Mesothelial cell of epicardium (in vitro differentiated cells): Measurements from ENCODE around the gene BNIP2. TPM values are rescaled to one million over a fixed set of nuclear protein-coding genes. Genes with fewer than 3 reads are reported as not detected.

Experiments
- DNase-seq, 2 experiments: peaks; one replicate each; pipeline ENCODE4 v3.0.0; 2021; ENCODE audit warnings: low spot score in 2 of 2; ENCODE audit not compliant: unreplicated experiment in 2 of 2
- H3K27ac Mint-ChIP-seq: 2 replicates; pipeline ENCODE4 v1.8.0; 2021; ENCODE audit warnings: mixed read lengths
- H3K27me3 Mint-ChIP-seq: 2 replicates; pipeline ENCODE4 v1.8.0; 2021; ENCODE audit warnings: low read depth, mixed read lengths
- H3K36me3 Mint-ChIP-seq: 2 replicates; pipeline ENCODE4 v1.8.0; 2021; ENCODE audit warnings: mixed read lengths
- H3K4me1 Mint-ChIP-seq: 2 replicates; pipeline ENCODE4 v1.8.0; 2021; ENCODE audit warnings: mixed read lengths
- H3K4me3 Mint-ChIP-seq: 2 replicates; pipeline ENCODE4 v1.8.0; 2021; ENCODE audit warnings: mild to moderate bottlenecking, moderate library complexity, mixed read lengths
- H3K9me3 Mint-ChIP-seq: 2 replicates; pipeline ENCODE4 v1.8.0; 2021; ENCODE audit warnings: mixed read lengths
- total RNA-seq: library from RNA; stranded (reverse); gene quantifications from 3 replicates; pipeline ENCODE4 v1.2.1, GENCODE V29; 2021
- TF ChIP-seq, protein P1 (sequence below): fragments of 200-600 bp; sonication (generic); IDR thresholded peaks from one replicate; pipeline ENCODE4 v1.5.0; 2021; ENCODE audit warnings: antibody characterized with exemption; ENCODE audit not compliant: unreplicated experiment

BNIP2 gene
- total RNA-seq, 1 donor from 2014 or later = 69.6 TPM

DNA sequence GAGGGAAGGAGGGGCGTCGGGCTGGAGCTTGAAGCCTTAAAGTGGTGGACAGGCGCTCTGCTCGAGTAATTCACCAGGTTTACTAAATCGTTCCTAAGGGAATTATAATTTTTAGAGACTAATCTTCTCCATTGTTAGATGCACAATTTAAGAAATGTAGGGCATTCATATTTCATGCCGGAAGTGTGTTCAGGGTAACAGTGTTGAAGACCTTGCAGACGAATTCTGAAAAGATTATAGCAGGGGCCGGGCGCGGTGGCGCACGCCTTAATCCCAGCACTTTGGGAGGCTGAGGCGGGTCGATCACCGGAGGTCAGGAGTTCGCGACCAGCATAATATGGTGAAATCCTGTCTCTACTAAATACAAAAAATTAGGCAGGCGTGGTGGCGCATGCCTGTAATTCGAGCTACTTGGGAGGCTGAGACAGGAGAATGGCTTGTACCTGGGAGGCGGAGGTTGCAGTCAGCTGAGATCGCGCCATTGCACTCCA, 31.4 kb downstream of the BNIP2 start:
- Mint-ChIP-seq H3K9me3 (peaks cover 4% of the 10 kb centered on the region), H3K36me3 (peaks cover 6% of the 10 kb centered on the region), H3K27ac (peak overlapping the region; percentile 86), H3K27me3 (no peaks in the 10 kb centered on the region), H3K4me3 (no peak overlapping the region), H3K4me1 (peaks cover 3% of the 10 kb centered on the region)
- no peak for DNase-seq
- TF ChIP-seq, protein P1, sequence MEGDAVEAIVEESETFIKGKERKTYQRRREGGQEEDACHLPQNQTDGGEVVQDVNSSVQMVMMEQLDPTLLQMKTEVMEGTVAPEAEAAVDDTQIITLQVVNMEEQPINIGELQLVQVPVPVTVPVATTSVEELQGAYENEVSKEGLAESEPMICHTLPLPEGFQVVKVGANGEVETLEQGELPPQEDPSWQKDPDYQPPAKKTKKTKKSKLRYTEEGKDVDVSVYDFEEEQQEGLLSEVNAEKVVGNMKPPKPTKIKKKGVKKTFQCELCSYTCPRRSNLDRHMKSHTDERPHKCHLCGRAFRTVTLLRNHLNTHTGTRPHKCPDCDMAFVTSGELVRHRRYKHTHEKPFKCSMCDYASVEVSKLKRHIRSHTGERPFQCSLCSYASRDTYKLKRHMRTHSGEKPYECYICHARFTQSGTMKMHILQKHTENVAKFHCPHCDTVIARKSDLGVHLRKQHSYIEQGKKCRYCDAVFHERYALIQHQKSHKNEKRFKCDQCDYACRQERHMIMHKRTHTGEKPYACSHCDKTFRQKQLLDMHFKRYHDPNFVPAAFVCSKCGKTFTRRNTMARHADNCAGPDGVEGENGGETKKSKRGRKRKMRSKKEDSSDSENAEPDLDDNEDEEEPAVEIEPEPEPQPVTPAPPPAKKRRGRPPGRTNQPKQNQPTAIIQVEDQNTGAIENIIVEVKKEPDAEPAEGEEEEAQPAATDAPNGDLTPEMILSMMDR = no peak

DNA sequence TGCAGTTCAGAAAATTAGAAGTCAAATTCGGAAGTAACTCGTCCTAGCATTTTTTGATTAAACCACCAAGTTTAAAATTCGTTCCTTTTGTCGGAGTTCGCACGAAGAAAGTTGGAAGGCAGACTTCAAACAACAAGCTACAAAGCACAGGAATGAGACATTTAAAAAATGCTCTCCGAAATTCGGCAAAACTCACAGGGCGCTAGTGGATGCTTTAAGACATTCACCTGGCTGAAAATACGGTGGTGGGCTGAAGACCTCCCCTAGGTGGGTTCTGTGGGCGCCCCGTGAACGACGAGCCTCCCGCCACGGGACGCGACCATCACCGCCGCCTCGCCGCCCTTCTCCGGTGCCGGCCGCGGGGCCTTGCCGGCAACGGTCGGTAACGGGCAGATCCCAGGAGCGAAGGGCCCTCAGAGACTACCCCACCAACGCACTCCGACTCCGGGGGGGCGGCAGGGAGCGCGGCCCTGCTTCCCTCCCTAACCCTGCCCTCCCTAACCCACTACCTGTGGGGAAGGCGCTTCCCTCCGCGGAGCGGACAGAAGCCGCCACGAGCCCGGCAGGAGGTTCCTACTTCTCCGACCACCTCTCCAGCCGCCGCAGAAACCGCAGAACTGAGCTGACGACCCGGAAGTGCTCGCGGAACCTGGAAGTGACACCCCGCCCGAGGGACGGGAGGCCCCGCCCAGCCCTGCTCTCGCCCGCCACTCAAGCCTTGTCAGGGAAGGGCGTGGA, 32.1 kb downstream of the BNIP2 start, which contains the start of gene GTF2A2:
Gene GTF2A2 (minus strand): TSS at position 619 of the 738 bp plus-strand sequence. CDS start 5,238 bp downstream, outside the sequence.
- TF ChIP-seq, protein P1 = no peak
- Mint-ChIP-seq H3K4me3 (no peak within 1 kb of the TSS), H3K9me3 (peaks cover 10% of the 10 kb centered on the region)

DNA sequence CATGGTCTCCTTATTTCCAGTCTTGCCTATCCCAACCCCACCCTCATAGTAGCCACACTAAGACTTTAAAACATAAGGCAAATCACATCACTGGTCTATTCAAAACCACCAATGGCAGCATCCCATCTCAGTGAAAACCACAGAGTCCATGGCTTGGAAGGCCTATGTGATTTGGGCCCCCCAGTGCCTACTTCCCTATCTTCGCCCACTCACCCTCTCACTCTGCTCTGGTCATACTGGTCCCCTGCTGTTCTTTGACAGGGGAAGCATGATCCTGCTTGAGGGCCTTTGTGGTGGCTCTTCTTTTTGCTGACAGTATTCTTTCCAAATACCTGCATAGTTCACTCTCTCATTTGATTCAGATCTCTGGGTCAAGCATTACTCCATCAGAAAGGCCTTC, 35.1 kb downstream of the BNIP2 start:
- Mint-ChIP-seq H3K4me3 (no peak overlapping the region), H3K9me3 (peaks cover 12% of the 10 kb centered on the region), H3K36me3 (peaks cover 16% of the 10 kb centered on the region), H3K27ac (no peak overlapping the region), H3K27me3 (no peaks in the 10 kb centered on the region), H3K4me1 (peaks cover 6% of the 10 kb centered on the region)
- DNase-seq = no peak
- TF ChIP-seq, protein P1 = no peak

More for the DNA sequence above, 32.1 kb downstream of the BNIP2 start, which contains the start of gene GTF2A2:
- DNase-seq = peak; percentile 88 to 94
- H3K4me1 Mint-ChIP-seq = peaks cover 3% of the 10 kb centered on the region
- peak within 1 kb of the TSS; percentile 86 for H3K27ac Mint-ChIP-seq
- no peaks in the 10 kb centered on the region for H3K27me3 Mint-ChIP-seq
- peaks cover 5% of the 10 kb centered on the region for H3K36me3 Mint-ChIP-seq

DNA sequence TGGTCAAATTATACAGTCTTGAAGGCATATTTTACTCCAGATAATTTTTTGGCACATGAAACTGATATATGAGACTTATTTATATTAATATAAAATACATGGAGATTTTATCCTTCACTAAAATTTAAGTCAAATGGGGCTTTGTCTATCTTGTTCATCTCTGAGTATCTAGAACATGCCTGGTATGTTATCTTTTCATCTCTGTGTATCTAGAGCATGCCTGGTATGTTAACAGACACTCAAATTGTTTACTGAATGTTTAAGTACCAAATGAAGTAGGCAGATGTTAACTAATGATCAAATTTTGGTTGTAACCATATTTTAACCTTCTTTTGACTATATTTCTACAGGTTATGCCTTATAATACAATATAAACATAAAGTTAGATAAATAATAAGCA, 39.5 kb downstream of the BNIP2 start:
- DNase-seq = no peak
- Mint-ChIP-seq H3K27me3 (no peaks in the 10 kb centered on the region), H3K4me1 (peaks cover 2% of the 10 kb centered on the region), H3K4me3 (no peak overlapping the region), H3K27ac (no peak overlapping the region), H3K36me3 (peaks cover 24% of the 10 kb centered on the region), H3K9me3 (peaks cover 12% of the 10 kb centered on the region)
- TF ChIP-seq, protein P1 = no peak

DNA sequence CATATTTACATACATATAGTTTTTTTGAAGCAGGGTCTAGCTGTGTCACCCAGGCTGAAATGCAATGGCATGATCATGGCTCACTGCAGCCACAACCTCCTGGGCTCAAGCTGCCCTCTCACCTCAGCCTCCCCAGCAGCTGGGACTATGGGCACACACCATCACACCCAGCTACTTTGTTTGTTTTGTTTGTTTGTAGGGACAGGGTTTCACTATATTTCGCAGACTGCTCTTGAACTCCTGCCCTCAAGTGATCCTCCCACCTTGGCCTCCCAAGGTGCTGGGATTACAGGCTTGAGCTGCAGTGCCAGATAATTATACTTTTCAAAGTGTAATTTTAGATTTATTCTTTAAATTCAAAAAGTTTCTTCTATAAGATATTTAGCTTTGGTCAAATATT, 42.0 kb downstream of the BNIP2 start:
- no peak overlapping the region for H3K4me3 Mint-ChIP-seq
- no peak for DNase-seq
- TF ChIP-seq, protein P1 = no peak
- H3K9me3 Mint-ChIP-seq = peaks cover 3% of the 10 kb centered on the region
- H3K4me1 Mint-ChIP-seq = peaks cover 2% of the 10 kb centered on the region
- H3K36me3 Mint-ChIP-seq = peaks cover 31% of the 10 kb centered on the region
- no peaks in the 10 kb centered on the region for H3K27me3 Mint-ChIP-seq
- no peak overlapping the region for H3K27ac Mint-ChIP-seq
